A549 (cell line): Measurements from ENCODE around the gene KLHL22.

Source experiments
- RAD21 ChIP-seq, 2 experiments: fragments of >200 bp in 1 of 2; sonication (Bioruptor Twin) in 1 of 2; formaldehyde crosslinking in 1 of 2; IDR thresholded peaks in 1 of 2; conservative IDR thresholded peaks in 1 of 2; 2 replicates in 1 of 2; 3 replicates in 1 of 2; pipeline ENCODE4 v1.6.1; 2012 to 2018; ENCODE audit warnings: inconsistent platforms in 1 of 2
- TP53 ChIP-seq: fragments of 250-450 bp; sonication (Bioruptor Pico); IDR thresholded peaks from 2 replicates; pipeline ENCODE4 v1.5.0; 2021; ENCODE audit warnings: mild to moderate bottlenecking, moderate library complexity
- TF ChIP-seq, protein P1 (sequence below): fragments of >200 bp; sonication (Bioruptor Twin); formaldehyde crosslinking; IDR thresholded peaks from 3 replicates; pipeline ENCODE4 v1.5.1; 2016
- TF ChIP-seq, protein P2 (sequence below): IDR thresholded peaks from 2 replicates; pipeline ENCODE4 v1.6.1; 2012
- TF ChIP-seq, protein P3 (sequence below): fragments of 200-600 bp; sonication (generic); IDR thresholded peaks from 2 replicates; pipeline ENCODE4 v1.6.1; 2016; ENCODE audit warnings: antibody characterized with exemption, mild to moderate bottlenecking, moderate library complexity
- TF ChIP-seq, protein P4 (sequence below): fragments of 450-650 bp; IDR thresholded peaks from 2 replicates; pipeline ENCODE4 v1.6.1; 2014; ENCODE audit warnings: antibody characterized with exemption

DNA sequence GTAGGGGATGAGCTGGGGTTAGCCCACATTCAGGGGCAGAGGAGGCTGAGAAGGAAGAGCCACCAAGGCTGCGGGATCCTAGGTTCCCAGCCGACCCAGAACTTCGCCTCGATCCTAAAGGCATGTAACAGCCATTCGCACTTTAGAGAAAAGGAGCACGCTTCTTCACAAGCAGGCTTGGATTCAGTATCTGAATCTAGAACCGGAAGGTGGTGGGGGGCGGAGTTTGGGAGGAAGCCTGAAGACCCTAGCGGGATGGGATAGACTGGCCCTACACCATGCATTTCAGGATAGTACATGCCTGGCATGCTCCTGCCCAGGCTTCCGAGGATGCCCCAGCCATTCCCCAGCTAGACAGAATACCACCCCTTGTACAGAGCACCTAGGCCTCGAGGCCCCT, 62.4 kb downstream of the KLHL22 start:
- no peak for TF ChIP-seq RAD21 (conservative IDR thresholded peaks at IDR 0.05 in 1 of 2, IDR thresholded peaks at IDR 0.05 in 1 of 2)
- TF ChIP-seq, protein P1, sequence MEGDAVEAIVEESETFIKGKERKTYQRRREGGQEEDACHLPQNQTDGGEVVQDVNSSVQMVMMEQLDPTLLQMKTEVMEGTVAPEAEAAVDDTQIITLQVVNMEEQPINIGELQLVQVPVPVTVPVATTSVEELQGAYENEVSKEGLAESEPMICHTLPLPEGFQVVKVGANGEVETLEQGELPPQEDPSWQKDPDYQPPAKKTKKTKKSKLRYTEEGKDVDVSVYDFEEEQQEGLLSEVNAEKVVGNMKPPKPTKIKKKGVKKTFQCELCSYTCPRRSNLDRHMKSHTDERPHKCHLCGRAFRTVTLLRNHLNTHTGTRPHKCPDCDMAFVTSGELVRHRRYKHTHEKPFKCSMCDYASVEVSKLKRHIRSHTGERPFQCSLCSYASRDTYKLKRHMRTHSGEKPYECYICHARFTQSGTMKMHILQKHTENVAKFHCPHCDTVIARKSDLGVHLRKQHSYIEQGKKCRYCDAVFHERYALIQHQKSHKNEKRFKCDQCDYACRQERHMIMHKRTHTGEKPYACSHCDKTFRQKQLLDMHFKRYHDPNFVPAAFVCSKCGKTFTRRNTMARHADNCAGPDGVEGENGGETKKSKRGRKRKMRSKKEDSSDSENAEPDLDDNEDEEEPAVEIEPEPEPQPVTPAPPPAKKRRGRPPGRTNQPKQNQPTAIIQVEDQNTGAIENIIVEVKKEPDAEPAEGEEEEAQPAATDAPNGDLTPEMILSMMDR: no peak
- TF ChIP-seq TP53 (CRISPR knock-in tag): no peak
- TF ChIP-seq, protein P2, sequence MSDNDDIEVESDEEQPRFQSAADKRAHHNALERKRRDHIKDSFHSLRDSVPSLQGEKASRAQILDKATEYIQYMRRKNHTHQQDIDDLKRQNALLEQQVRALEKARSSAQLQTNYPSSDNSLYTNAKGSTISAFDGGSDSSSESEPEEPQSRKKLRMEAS: no peak
- TF ChIP-seq, protein P3, sequence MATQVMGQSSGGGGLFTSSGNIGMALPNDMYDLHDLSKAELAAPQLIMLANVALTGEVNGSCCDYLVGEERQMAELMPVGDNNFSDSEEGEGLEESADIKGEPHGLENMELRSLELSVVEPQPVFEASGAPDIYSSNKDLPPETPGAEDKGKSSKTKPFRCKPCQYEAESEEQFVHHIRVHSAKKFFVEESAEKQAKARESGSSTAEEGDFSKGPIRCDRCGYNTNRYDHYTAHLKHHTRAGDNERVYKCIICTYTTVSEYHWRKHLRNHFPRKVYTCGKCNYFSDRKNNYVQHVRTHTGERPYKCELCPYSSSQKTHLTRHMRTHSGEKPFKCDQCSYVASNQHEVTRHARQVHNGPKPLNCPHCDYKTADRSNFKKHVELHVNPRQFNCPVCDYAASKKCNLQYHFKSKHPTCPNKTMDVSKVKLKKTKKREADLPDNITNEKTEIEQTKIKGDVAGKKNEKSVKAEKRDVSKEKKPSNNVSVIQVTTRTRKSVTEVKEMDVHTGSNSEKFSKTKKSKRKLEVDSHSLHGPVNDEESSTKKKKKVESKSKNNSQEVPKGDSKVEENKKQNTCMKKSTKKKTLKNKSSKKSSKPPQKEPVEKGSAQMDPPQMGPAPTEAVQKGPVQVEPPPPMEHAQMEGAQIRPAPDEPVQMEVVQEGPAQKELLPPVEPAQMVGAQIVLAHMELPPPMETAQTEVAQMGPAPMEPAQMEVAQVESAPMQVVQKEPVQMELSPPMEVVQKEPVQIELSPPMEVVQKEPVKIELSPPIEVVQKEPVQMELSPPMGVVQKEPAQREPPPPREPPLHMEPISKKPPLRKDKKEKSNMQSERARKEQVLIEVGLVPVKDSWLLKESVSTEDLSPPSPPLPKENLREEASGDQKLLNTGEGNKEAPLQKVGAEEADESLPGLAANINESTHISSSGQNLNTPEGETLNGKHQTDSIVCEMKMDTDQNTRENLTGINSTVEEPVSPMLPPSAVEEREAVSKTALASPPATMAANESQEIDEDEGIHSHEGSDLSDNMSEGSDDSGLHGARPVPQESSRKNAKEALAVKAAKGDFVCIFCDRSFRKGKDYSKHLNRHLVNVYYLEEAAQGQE: no peak
- TF ChIP-seq, protein P4, sequence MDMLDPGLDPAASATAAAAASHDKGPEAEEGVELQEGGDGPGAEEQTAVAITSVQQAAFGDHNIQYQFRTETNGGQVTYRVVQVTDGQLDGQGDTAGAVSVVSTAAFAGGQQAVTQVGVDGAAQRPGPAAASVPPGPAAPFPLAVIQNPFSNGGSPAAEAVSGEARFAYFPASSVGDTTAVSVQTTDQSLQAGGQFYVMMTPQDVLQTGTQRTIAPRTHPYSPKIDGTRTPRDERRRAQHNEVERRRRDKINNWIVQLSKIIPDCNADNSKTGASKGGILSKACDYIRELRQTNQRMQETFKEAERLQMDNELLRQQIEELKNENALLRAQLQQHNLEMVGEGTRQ: no peak
